GM19372 (cell line): ENCODE results near the gene EFCC1.

Experiments
- ATAC-seq: cut with Tn5 transposase; IDR thresholded peaks from one replicate; pipeline ENCODE4 v1.9.1; 2021; ENCODE audit warnings: mild to moderate bottlenecking, low read depth, moderate library complexity; ENCODE audit not compliant: unreplicated experiment

Gene EFCC1

DNA sequence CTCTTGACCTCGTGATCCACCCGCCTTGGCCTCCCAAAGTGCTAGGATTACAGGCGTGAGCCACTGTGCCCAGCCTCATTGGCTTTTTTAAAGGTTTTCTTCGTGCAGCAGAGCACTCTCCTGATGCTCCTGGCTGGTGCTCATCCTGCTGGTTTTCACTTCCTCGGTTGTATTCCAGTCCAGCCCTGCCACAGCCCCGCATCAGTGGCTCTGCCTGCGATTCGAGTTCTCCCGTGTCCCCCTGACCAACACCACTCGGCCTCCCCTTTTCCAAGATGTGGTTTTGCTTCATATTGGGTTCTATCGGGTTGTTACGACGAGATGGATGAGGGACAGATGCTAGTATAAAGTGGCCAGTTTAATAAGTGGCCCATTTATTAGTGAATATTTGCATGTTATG is 27.8 kb downstream of the EFCC1 start:
- no peak for ATAC-seq

DNA sequence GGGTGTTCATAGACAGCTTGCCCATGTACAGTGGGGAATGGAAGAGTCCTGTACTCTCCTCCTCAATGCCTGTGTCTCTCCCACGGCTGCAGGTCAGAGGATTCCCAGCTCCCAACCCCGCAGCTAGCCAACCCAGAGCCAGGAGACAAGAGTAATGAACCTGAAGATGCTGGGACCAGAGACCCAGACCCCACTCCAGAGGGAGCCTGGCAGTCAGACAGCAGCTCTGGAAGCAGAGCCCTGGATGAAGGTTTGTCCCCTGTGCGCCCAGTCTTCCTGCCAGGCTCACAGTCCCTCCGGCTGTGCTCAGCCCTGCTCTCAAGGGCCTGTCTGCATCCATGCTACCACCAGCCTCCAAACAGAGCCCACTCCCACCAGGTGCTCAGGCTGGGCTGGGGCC is 29.5 kb downstream of the EFCC1 start:
- ATAC-seq, result no peak

DNA sequence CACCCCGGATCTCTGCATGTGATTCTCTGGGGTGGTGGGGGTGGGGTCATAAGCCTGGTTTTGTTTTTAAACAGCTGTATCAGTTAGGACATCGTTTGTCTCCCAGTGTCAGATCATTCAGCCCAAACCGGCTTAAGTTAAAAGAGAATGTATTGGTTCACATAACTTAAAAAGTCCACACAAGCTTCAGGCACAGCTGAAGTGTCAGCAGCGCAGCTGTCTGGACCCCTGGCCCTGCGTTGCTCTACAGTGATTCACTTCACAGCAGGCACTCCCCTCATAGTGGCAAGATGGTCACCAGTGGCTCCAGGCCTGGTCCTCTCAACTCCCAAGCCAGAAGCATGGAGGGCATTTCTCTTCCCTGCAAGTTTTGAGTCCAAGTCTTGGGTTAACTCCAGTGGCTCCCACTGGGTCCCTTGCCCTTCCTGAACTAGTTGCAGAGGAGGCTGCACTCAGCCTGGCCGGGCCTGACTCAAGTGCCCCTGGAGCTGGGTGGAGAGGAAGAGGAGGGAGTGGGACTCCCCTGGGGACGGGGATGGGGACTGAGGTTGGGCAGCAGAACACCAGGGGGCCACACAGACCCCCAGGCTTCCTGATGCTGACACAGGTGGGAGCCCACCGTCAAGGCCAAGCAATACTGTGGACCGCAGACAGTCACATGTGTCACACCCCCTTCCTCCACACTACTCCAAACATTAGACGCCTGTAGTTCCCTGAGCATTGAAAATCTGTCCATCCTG is 30.5 kb downstream of the EFCC1 start:
- no peak for ATAC-seq

DNA sequence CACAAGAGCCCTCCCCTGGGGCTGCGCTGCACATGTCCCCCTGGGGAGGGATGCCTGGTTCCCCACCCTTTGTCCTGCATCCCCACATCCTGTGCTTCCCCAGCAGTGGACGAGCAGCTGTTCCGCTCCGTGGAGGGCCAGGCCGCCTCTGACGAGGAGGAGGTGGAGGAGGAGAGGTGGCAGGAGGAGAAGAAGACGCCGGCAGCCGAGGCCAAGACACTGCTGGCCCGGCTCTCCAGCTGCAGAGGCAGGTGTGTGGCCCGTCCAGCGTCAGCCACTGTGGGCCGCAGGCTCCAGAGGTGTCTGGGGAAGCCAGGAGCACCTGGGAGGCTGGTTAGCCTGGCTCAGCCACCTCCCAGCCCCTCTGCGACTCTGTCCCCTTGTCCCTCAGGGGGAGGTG is 31.6 kb downstream of the EFCC1 start:
- ATAC-seq, result no peak

DNA sequence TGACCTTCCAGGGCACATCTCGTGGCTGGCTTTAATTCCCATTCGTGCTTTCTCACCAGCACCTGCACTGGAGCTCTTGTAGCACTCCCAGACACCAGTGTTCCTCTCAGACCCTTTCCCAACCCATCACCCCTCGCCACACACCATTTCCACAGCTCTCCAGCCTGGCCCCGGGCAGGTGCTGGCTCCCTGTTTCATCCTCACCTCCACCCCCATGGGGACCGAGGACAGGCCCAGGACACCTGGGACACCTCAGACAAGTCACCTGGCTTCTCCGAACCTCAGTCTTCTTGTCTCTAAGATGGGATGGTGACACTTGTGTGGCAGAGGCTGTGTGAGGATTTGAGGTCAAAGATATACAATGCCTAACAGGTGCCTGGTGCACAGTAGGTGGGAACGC is 32.0 kb downstream of the EFCC1 start:
- no peak for ATAC-seq

DNA sequence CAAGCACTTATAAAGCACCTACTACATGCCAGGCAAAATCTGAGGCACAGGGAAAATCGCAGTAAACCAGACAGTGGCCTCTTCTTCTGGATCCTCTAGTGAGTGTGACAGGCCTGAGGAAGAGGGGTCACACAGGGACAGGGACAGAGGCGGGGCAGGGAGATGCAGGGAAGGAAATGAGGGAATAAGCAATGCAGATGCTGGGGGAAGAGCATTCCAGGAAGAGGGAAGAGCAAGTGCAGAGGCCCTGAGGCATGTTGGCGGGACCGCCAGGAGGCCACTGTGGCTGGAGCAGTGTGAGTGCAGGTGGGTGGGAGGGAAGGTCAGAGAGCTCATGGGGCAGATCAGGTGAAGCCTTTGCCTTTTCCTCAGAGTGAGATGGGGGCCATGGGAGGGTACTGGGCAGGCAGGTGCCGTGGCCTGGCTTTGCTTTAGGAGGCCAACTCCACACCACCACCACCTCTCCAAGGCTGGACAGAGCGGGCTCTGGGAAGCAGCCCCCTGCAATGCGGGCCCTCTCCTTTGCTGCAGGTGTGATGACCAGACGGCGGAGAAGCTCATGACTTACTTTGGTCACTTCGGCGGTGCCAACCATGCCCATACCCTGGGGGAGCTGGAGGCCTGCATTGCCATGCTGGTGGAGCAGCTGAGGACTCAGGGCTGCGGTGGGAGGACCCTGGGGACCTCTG is 32.7 kb downstream of the EFCC1 start:
- ATAC-seq, result no peak

DNA sequence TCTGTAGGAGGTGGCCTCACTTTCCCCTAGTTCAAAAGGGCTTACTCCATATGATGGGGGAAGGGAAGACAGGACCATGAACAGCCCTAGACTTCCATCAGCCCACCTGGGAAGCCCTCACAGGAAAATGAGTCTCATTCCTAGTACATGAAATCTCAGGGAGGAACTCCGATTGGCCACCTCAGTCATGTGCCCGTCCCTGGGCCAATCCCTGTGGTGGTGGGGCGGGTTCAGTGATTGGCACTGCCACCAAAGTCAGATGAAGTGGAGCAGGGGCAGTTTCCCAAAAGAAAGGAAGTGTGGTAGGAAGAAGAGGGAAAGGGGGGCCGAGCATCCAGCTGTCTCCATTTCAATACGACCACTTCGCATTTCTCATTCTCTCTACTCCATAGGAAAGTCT is 33.5 kb downstream of the EFCC1 start:
- no peak for ATAC-seq

DNA sequence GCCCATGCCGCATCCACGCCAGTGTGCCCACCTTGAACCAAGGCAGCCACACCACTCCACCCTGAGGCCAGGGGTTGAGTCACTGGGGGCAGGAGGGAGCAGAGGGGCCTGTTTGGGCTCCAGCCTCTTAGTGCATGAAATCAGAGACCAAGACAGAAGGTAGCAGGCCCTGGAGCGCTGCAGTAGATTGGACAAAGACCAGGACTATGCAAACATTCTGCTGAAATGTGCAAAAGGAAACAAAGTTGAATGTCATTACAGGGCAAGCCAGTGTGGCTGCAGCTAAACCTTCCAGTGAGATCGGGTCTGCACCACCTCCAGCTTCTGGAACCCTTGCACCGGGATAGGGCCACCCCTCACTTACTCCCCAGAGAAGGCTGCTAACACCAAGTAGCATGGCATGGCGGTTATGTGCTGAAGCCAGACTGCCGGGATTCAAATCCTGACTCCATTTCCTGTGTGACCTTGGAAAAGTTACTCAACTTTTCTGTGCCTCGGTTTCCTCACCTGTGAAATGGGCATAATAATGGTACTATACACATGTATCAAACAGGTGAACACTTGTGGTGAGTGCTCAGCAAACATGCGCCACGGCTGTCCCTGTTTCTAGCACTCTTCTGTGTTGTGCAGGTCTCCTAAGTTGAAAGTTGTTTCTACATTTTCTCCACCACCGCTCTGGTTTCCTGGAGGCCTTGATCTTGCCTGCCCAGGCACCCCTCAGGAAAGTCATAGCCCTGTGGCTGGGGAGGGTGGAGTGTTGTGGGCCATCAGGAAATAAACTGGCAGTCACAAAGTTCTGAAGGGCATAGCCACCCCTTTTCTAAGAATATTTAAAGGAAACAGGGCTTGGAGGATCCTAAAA is 34.5 kb downstream of the EFCC1 start:
- ATAC-seq, result no peak

DNA sequence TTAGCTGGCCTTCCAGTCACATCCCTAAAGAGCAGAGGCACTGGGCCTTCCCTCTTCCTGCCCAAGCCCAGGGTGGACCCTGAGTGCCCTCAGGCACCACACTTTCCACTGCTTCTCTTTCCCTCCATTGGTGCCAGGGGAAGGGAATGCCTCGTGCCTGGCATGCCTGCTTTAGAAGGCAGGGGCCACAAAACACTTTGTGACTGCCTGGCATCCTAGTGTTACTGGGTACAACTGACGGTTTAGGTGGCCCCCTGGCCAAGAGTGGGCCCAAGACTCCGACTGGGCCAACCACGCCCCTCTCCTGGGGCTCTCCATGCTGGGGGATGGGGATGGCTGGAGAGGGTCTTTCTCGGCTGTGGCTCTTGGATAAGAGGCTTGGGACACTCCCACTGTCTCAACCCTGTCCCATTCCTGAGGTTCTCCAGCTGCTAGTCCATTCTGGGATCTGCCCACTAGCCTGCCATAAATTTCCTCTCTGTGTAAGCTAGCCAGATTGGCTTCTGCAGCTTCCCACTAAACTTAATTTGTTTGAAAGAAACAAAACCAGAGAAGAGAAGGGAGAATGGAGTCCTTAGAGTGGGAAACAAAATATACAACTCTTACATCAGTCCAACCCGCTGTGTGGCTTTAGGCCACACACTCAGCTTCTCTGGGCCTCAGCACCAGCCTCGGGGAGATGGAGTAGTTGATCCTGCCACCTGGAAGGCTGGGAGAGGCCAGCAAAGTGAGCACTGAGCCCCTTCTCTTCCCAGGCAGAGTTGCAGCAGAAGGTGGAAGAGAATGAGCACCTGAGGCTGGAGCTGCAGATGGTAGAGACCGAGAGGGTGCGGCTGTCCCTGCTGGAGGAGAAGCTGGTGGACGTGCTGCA is 35.4 kb downstream of the EFCC1 start:
- no peak for ATAC-seq

DNA sequence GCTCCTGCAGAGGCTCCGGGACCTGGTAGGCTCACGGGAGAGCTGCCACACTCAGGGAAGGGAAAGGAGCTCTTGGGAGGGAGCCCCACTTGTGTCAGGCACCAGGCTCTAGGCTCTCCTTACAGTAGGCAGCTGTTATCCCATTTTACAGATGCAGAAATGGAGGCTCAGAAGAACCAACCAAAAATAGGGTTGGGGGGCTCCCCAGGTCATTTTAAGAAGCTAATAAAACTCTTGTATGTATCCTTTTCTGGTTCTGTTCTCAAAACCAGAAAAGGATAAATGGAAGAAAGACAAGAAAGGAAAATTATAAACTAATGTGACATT is 36.0 kb downstream of the EFCC1 start:
- ATAC-seq, result no peak

DNA sequence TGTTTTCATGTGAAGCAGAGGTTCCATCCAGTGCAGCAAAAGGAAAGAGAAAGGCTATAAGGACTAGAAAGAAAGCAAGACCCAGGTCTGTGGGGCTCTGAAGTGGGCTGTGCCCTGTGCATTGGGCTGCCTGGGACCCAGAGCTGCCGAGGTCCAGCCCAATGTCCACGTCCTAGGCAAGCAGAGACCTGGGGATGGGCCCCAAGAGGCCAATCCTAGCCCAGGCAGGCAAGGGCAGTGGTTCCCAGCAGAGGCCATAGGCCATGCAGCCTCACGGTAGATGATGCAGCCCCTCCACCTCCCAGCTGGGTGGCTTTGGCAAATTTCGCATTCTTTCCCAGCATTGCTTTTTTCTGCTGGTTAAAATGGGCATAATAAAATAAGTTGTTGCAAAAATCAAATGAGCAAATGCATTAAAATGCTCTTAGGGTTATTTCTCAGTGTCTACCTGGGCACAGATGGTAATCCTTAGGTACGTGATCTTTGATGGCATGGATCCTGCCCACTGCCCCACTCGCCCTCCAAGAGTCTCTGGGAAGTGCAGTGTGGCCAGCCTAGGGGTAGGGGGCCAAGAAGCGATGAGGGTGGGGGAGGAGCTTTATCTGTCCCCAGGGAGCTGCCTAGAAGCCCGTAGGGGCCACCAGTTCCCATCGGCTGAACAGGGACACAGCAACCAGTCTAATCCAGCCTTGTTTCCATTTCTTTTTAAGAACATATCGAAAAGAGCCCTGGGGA is 37.2 kb downstream of the EFCC1 start:
- ATAC-seq, result no peak

DNA sequence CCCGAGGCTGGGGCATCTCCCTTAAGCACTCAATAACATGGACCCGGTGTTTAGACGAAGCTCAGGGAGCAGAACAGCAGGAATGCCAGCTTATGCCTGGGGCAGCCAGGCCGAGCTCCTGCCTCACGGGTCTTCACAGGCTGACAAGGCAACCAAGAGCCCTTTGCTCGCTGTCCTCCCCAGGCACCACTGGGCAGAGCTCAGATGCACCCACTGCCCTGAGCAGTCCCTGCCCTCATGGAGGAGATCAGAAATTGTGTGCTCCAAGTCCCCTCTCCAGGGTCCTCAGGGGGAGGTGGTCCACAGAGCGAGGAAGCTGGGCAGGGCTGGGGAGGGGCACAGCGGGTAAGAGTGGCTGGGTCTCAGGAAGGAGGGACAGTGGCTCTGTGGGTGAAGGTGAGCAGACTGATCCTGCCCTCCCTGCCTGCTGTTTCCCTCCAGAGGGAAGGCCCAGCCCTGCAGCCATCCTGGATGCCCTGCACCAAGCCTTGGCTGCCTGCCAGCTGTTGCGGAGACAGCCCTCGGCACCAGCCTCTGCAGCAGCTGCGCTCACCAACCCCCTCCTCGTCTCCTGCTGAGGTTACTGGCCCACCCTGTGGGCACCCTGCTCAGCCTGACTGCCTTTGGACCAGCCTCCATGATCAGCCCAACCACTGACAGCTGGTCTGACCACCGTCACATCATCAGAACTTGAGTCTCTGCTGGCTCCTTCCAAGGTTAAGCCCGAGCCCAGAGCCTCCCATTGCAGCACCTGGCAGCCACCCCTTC is 38.4 kb downstream of the EFCC1 start:
- no peak for ATAC-seq

DNA sequence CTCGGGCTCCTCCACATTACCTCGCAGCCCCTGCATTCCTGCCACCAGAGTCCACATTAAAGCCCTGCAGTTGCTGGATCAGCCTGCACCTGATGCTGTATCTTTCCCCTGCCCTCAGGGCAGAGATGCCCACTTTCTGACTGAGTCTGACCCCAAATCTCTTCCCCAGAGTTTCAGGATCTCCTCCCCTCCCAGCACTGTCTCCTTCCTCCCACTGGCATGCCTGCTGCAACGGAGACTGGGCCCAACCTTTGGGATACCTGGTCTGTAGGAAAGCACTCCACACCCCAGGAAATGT is 38.9 kb downstream of the EFCC1 start:
- no peak for ATAC-seq

DNA sequence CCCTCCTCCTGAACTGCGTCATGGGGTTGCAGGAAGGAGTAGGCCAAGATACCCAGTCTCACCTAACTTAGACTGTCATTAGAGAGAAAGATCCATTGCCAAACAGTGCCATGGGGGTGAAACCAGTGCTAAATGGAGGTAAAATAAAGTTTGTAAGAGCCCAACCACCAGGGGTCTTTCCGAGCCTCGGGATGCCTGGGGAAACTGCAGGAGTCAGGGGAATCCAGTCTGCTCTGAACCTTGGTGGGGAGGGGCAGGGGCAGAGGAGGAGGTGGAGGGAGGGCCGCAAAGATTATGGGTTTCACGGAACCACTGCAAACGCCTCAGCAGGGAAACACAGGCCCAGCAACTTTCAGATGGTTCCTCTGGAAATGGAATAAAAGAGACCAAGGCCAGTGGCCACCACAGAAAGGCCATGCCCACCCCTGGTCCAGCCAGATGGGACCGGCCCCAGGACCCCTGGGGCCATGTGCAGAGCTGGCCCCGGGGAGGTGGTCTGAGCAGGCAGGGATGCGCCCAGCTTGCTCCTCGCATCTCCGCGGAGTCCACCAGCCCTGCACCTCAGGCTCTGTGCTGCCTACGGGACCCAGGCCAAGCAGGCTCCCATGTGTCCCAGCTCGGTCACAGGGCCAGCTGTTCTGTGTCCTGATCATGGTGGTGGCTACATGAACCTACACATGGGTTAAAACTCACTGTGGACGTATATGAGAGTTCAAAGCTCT is 39.6 kb downstream of the EFCC1 start:
- no peak for ATAC-seq

DNA sequence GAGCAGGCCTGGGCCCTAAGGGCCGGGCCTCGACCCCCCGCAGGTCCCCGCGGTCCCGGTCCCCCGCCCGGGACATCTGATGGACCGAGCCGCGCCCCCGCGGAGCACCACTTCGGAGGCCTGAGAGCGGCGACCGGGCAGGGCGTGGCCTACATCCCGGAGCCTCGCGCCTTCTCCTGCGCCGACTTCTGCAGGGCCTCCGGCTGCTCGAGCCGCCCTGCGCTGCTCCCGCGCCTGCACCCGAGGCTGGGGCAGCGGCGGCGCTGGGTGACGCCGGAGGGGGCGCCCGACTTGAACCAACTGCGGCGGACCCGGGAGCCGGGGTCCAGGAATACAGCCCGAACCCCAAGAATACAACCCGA is 44.6 kb downstream of the EFCC1 start:
- no peak for ATAC-seq

DNA sequence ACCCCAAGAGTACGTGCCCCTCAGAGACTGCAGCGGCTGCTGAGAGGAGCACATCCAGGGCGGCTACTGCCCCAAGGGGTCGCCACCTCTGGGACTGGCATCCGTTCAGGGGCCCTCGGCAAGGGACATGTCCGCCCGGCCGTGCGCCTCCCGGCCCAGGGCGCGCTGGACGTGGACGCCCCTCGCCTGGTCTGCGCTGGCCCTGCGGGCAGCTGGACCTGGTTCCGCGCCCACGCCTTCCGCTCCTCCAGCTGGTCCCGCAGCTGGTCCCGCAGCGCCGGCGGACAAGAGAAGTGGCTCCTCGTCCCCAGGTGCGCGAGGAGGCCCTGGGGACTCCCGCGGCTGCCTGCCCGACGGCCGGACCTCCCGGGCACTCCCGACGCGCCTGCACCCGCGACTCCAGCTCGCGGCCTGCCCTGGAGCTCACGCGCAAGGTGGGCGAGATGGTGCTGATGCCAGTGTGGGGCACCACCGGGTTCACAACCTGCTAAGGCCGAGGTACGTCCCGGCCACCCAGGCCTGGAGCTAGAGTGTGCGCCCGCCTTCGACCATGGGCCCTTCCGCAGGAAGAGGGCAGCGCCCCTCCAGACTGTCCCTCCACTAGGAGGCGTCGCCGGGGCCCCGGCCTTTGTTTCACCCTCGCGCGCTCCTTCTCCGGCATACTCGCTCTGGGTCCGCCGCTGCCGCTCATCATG is 45.1 kb downstream of the EFCC1 start:
- ATAC-seq, result no peak

DNA sequence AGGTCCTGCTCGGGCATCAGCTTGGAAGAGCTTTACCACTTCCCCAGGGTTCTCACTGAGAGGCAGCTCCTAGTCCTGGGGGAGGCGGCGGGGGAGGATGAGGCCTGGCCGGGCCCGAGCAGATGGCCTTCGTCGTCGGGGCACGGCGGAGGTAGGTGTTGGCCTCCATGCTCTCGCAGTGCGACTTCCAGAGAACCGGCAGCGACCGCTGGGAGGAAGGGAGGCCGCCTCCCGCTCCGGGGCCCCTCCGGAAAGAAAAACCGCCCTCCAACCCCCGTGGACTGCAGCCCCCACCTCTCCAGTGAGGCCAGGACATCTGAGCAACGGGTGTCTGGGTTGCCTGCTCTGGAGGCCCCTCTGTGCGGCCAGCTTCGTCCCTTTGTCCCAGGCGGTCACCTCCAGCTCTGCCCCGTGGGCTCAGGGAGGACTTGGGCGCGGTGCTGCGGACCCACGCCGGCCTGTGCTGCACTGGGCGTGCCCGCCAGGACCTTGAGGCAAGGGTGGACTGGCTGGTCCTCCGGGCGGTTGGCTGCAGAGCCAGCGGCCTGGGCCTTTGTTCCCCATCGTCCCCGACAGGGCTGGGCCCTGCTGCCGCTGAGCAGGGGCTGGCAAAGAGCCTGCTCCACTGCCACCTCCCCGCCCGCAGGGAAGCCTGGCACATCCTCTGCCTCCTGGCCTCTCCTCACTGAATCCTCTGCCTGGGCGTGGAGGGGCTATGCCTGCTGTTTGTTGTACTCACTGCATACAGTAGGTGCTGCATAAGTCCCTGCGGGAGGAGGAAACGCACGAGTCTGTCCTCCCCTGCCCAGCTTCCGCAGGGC is 45.8 kb downstream of the EFCC1 start:
- no peak for ATAC-seq

DNA sequence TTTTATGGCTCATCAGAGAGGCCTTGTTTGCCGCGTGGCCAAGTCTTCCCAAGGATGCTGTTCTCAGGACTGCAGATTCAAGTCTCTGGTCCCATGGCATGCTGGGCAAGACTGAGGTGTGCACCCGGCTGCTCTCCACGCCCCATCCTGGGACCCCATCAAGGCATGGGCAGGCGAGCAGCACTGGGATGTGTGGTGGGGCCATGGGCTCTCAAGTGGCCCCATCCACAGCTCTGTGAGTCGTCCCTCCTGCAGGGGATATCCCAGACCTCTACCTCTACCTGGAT is 46.4 kb downstream of the EFCC1 start:
- ATAC-seq, result no peak
